ENCODE results near the gene DYNC2I2. TPM values are rescaled to one million over a fixed set of nuclear protein-coding genes. Genes with fewer than 3 reads are reported as not detected.
"Not testable (repeated sequence)": the region's sequence is repeated elsewhere in the genome, so short reads cannot be mapped to it uniquely, and the experiment has no call there.

The DYNC2I2 gene
- total RNA-seq, 5 donors from 2014 or later (not counting 1 experiment from before 2014, with no cell fraction given): 4.1 to 10.5 (median 8.0) TPM

DNA sequence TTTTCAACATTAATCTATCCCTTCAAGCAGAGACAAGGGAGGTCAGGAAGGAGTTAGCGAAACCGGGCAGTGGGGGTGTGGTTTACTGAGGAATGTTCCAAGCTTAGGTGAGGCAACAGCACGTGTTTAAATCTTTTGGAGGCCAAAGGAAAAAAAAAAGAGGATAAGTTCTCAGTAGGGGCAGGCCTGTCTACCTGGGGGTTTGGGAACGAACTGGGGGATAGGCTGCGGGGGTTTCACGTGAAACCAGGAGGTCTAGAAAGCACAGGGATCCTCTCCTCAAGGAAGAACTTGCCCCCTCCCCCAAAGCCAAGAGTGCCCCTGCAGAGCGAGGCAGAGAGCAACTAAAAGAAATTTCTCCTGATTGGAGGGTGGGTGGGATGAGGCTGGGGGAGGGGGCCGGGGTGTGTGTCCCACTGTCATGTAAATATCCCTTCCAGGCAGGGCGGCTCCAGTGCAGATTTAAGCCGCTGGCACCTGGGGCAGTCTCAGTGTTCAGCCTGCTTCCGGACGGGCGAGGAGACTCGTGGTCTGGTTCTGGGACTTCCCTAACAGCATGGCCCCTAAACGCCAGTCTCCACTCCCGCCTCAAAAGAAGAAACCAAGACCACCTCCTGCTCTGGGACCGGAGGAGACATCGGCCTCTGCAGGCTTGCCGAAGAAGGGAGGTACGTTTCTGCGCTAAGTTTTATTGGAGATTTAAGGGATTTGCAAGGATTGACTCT, 26.9 kb upstream of the DYNC2I2 start:
- peaks cover 4% of the 10 kb centered on the region for H3K36me3 Mint-ChIP-seq
- Histone ChIP-seq H3K36me3 (ENCODE audit: control insufficient read depth in 2 of 2, extremely low read depth in 1 of 2, insufficient read depth in 1 of 2, low read length in 1 of 2) (no peaks in the 10 kb centered on the region), H3K27me3 (replicated peaks in 1 of 2; ENCODE audit: control insufficient read depth in 2 of 2, extremely low read depth in 1 of 2, insufficient read depth in 2 of 2, low read length in 1 of 2) (no peaks in the 10 kb centered on the region), H3K4me1 (ENCODE audit: control insufficient read depth in 1 of 2, extremely low read depth in 1 of 2, insufficient read depth in 2 of 2, low read length in 2 of 2) (peaks cover 21 to 57% of the 10 kb centered on the region in 2 experiments), H3K4me3 (ENCODE audit: control insufficient read depth in 1 of 2, extremely low read depth in 1 of 2, low read length in 1 of 2) (peak overlapping the region; percentile 83 to 92), H3K27ac (ENCODE audit: low read length) (peak overlapping the region; percentile 89), H3K9me3 (no peaks in the 10 kb centered on the region)
- H3K27ac Mint-ChIP-seq: peak overlapping the region; percentile 98 to 99
- peak in 2 of 35 experiments; percentile 10 to 55 for DNase-seq
- WGBS (ENCODE audit: insufficient coverage): 9% methylated on average over 6 of the region's 21 CpGs
- H3K9me3 Mint-ChIP-seq: no peaks in the 10 kb centered on the region
- H3K27me3 Mint-ChIP-seq: no peaks in the 10 kb centered on the region
- no peak for ATAC-seq (replicated peaks in 1 of 4)
- peak overlapping the region; percentile 89 to 98 (median 91) for H3K4me3 Mint-ChIP-seq
- POLR2A ChIA-PET: interaction anchor here in 1 of 2 donors (0.6 kb wide), 1 partner anchor 12 kb away, joined by 3 read pairs; no protein-coding TSS in a partner anchor
- peaks cover 48 to 57% (median 52%) of the 10 kb centered on the region in 3 donors for H3K4me1 Mint-ChIP-seq
- CTCF ChIA-PET: interaction anchor here in 1 of 2 donors (0.5 to 1.6 kb wide), 2 partner anchors 25 to 41 kb away, joined by 3 to 4 read pairs; no protein-coding TSS in a partner anchor

DNA sequence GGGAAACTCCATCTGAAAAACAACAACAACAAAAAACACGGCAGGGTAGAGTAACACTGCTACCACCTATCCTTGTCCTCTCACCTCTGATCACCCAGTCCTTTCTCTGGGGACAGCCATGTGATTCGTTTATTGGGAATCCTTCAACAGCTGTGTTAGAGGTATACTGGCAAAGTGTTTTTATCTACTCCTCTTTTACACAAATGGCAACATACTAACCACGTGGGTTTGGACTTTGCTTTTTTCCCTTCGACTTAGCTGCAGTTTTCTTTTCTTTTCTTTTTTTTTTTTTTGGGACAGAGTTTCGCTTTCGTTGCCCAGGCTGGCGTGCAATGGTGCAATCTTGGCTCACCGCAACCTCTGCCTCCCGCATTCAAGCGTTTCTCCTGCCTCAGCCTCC, 21.1 kb upstream of the DYNC2I2 start:
- Histone ChIP-seq H3K27ac (ENCODE audit: low read length) (no peak overlapping the region), H3K36me3 (ENCODE audit: control insufficient read depth in 2 of 2, extremely low read depth in 1 of 2, insufficient read depth in 1 of 2, low read length in 1 of 2) (peaks cover 2 to 4% of the 10 kb centered on the region in 2 donors), H3K27me3 (replicated peaks in 1 of 2; ENCODE audit: control insufficient read depth in 2 of 2, extremely low read depth in 1 of 2, insufficient read depth in 2 of 2, low read length in 1 of 2) (no peaks in the 10 kb centered on the region), H3K4me3 (ENCODE audit: control insufficient read depth in 1 of 2, extremely low read depth in 1 of 2, low read length in 1 of 2) (no peak overlapping the region), H3K4me1 (ENCODE audit: control insufficient read depth in 1 of 2, extremely low read depth in 1 of 2, insufficient read depth in 2 of 2, low read length in 2 of 2) (no peaks in the 10 kb centered on the region), H3K9me3 (no peaks in the 10 kb centered on the region)
- no peak overlapping the region for H3K4me3 Mint-ChIP-seq
- H3K4me1 Mint-ChIP-seq: peaks cover 0 to 6% (median 4%) of the 10 kb centered on the region in 3 donors
- H3K27me3 Mint-ChIP-seq: no peaks in the 10 kb centered on the region
- DNase-seq (no peak), ATAC-seq (replicated peaks in 1 of 4) (no peak)
- peaks cover 4% of the 10 kb centered on the region for H3K36me3 Mint-ChIP-seq
- WGBS (ENCODE audit: insufficient coverage): 93% methylated on average over 3 of the region's 10 CpGs
- ChIA-PET CTCF (no interaction called here), POLR2A (no interaction called here)
- H3K27ac Mint-ChIP-seq: no peak overlapping the region
- no peaks in the 10 kb centered on the region for H3K9me3 Mint-ChIP-seq

DNA sequence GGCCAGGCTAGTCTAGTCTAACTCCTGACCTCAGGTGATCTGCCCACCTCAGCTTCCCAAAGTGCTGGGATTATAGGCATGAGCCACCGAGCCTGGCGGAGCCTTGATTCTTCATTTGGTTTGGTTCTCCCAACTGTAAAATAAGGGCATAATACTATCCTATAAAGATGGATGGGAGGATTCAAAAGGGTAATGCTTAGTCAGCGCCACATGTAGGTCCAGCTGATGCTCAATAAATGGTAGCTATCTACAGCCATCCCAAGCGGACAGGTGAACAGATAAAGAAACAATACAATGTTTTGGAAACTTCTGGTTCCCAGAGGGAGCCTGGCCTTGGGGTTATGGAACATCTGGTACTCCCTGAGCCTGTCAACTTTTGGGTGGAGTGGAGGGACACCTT, 18.7 kb upstream of the DYNC2I2 start:
- H3K27ac ChIP-seq (ENCODE audit: low read length): no peak overlapping the region
- WGBS (ENCODE audit: insufficient coverage): 100% methylated on average over 1 of the region's 4 CpGs
- H3K27ac Mint-ChIP-seq: no peak overlapping the region
- no peaks in the 10 kb centered on the region for H3K4me1 ChIP-seq (ENCODE audit: control insufficient read depth in 1 of 2, extremely low read depth in 1 of 2, insufficient read depth in 2 of 2, low read length in 2 of 2)
- peaks cover 2 to 4% of the 10 kb centered on the region in 2 donors for H3K36me3 ChIP-seq (ENCODE audit: control insufficient read depth in 2 of 2, extremely low read depth in 1 of 2, insufficient read depth in 1 of 2, low read length in 1 of 2)
- POLR2A ChIA-PET: interaction anchor here in 1 of 2 donors (0.5 kb wide), 1 partner anchor 324 kb away, joined by 10 read pairs; no protein-coding TSS in a partner anchor
- H3K4me3 Mint-ChIP-seq: no peak overlapping the region
- no peaks in the 10 kb centered on the region for H3K27me3 Mint-ChIP-seq
- ATAC-seq (replicated peaks in 1 of 4) (no peak), DNase-seq (no peak)
- H3K36me3 Mint-ChIP-seq: no peaks in the 10 kb centered on the region
- no peaks in the 10 kb centered on the region for H3K27me3 ChIP-seq (replicated peaks in 1 of 2; ENCODE audit: control insufficient read depth in 2 of 2, extremely low read depth in 1 of 2, insufficient read depth in 2 of 2, low read length in 1 of 2)
- H3K4me1 Mint-ChIP-seq: peaks cover 0 to 3% (median 0%) of the 10 kb centered on the region in 3 donors
- CTCF ChIA-PET: interaction anchor here in 1 of 2 donors (0.6 kb wide), 1 partner anchor 11 kb away, joined by 5 read pairs; no protein-coding TSS in a partner anchor
- no peaks in the 10 kb centered on the region for H3K9me3 ChIP-seq
- no peaks in the 10 kb centered on the region for H3K9me3 Mint-ChIP-seq
- H3K4me3 ChIP-seq (ENCODE audit: control insufficient read depth in 1 of 2, extremely low read depth in 1 of 2, low read length in 1 of 2): no peak overlapping the region

DNA sequence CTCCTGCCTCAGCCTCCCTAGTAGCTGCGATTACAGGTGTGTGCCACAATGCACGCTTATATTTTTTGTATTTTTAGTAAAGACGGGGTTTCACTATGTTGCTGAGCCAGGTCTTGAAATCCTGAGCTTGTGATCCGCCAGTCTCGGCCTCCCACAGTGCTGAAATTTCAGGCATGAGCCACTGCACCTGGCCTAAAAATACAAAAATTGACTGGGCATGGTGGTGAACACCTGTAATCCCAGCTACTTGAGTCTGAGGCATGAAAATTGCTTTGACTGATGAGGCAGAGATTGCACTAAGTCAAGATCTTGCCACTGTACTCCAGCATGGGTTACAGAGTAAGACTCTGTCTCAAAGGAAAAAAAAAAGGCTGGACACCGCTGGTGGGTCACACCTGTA, 13.1 kb upstream of the DYNC2I2 start:
- no peaks in the 10 kb centered on the region for H3K27me3 Mint-ChIP-seq
- DNase-seq: no peak
- WGBS (ENCODE audit: insufficient coverage): 100% methylated on average over 3 of the region's 6 CpGs
- no peaks in the 10 kb centered on the region for H3K36me3 Mint-ChIP-seq
- H3K4me1 Mint-ChIP-seq: no peaks in the 10 kb centered on the region
- H3K4me3 Mint-ChIP-seq: no peak overlapping the region
- H3K36me3 ChIP-seq (ENCODE audit: control insufficient read depth in 2 of 2, extremely low read depth in 1 of 2, insufficient read depth in 1 of 2, low read length in 1 of 2): peaks cover 0 to 6% of the 10 kb centered on the region in 2 donors
- H3K27ac Mint-ChIP-seq: no peak overlapping the region
- H3K9me3 ChIP-seq: no peaks in the 10 kb centered on the region
- H3K27ac ChIP-seq (ENCODE audit: low read length): no peak overlapping the region
- H3K4me3 ChIP-seq (ENCODE audit: control insufficient read depth in 1 of 2, extremely low read depth in 1 of 2, low read length in 1 of 2): no peak overlapping the region
- CTCF ChIA-PET: interaction anchor here in 1 of 2 donors (0.6 kb wide), 1 partner anchor 157 kb away, joined by 3 read pairs; no protein-coding TSS in a partner anchor
- POLR2A ChIA-PET: interaction anchor here in 1 of 2 donors (0.6 kb wide), 1 partner anchor 316 kb away, joined by 3 read pairs; no protein-coding TSS in a partner anchor
- H3K9me3 Mint-ChIP-seq: no peaks in the 10 kb centered on the region
- no peaks in the 10 kb centered on the region for H3K4me1 ChIP-seq (ENCODE audit: control insufficient read depth in 1 of 2, extremely low read depth in 1 of 2, insufficient read depth in 2 of 2, low read length in 2 of 2)
- ATAC-seq (replicated peaks in 1 of 4): no peak
- no peaks in the 10 kb centered on the region for H3K27me3 ChIP-seq (replicated peaks in 1 of 2; ENCODE audit: control insufficient read depth in 2 of 2, extremely low read depth in 1 of 2, insufficient read depth in 2 of 2, low read length in 1 of 2)

DNA sequence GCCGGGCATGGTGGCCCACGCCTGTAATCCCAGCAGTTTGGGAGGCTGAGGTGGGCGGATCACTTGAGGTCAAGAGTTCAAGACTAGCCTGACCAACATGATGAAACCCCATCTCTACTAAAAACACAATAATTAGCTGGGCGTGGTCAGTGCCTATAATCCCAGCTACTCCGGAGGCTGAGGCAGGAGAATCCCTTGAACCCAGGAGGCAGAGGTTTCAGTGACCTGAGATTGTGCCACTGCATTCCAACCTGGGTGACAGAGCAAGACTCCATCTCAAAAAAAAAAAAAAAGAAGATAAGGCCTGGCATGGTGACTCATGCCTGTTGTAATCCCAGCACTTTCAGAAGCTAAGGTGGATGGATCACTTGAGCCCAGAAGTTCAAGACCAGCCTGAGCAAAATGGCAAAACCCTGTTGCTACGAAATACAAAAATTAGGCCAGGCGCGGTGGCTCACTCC, 9.9 kb upstream of the DYNC2I2 start:
- H3K36me3 ChIP-seq (ENCODE audit: control insufficient read depth in 2 of 2, extremely low read depth in 1 of 2, insufficient read depth in 1 of 2, low read length in 1 of 2); H3K9me3 ChIP-seq; H3K9me3 Mint-ChIP-seq; H3K27ac Mint-ChIP-seq; ATAC-seq (replicated peaks in 1 of 4); CTCF ChIA-PET; H3K36me3 Mint-ChIP-seq; H3K4me1 ChIP-seq (ENCODE audit: control insufficient read depth in 1 of 2, extremely low read depth in 1 of 2, insufficient read depth in 2 of 2, low read length in 2 of 2); H3K4me3 ChIP-seq (ENCODE audit: control insufficient read depth in 1 of 2, extremely low read depth in 1 of 2, low read length in 1 of 2); H3K27ac ChIP-seq (ENCODE audit: low read length); POLR2A ChIA-PET; H3K4me1 Mint-ChIP-seq; H3K27me3 Mint-ChIP-seq; H3K4me3 Mint-ChIP-seq; DNase-seq; H3K27me3 ChIP-seq (replicated peaks in 1 of 2; ENCODE audit: control insufficient read depth in 2 of 2, extremely low read depth in 1 of 2, insufficient read depth in 2 of 2, low read length in 1 of 2): not testable (repeated sequence)
- WGBS (ENCODE audit: insufficient coverage): no CpG with 5 or more reads among the region's 8 CpGs

DNA sequence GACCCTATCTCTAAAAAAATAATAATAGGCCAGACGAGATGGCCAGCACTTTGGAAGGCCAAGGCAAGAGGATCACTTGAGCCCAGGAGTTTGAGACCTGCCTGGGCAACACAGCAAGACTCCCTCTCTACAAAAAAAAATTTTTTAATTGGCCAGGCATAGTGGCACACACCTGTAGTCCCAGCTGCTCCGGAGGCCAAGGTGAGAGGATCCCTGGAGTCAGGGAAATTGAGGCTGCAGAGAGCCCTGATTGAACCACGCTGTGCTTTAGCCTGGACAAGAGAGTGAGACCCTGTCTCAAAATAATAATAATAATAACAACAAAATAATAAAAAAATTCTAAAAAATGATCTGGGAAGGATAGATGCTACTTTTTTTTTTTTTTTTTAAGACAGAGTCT, 1.1 kb upstream of the DYNC2I2 start:
- Mint-ChIP-seq H3K27ac (peak overlapping the region in 1 of 2 donors; percentile 100), H3K4me3 (peak overlapping the region in 2 of 3 donors; percentile 88), H3K4me1 (peaks cover 0 to 7% (median 6%) of the 10 kb centered on the region in 3 donors), H3K27me3 (no peaks in the 10 kb centered on the region), H3K36me3 (no peaks in the 10 kb centered on the region), H3K9me3 (no peaks in the 10 kb centered on the region)
- CTCF ChIA-PET: no interaction called here
- Histone ChIP-seq H3K27ac (ENCODE audit: low read length) (no peak overlapping the region), H3K36me3 (ENCODE audit: control insufficient read depth in 2 of 2, extremely low read depth in 1 of 2, insufficient read depth in 1 of 2, low read length in 1 of 2) (no peaks in the 10 kb centered on the region), H3K27me3 (replicated peaks in 1 of 2; ENCODE audit: control insufficient read depth in 2 of 2, extremely low read depth in 1 of 2, insufficient read depth in 2 of 2, low read length in 1 of 2) (peaks cover 0 to 3% of the 10 kb centered on the region in 2 experiments), H3K4me3 (ENCODE audit: control insufficient read depth in 1 of 2, extremely low read depth in 1 of 2, low read length in 1 of 2) (no peak overlapping the region), H3K9me3 (no peaks in the 10 kb centered on the region), H3K4me1 (ENCODE audit: control insufficient read depth in 1 of 2, extremely low read depth in 1 of 2, insufficient read depth in 2 of 2, low read length in 2 of 2) (peaks cover 0 to 18% of the 10 kb centered on the region in 2 experiments)
- ATAC-seq (replicated peaks in 1 of 4) (no peak), DNase-seq (no peak)
- WGBS (ENCODE audit: insufficient coverage): no CpG with 5 or more reads among the region's 3 CpGs
- POLR2A ChIA-PET: no interaction called here
